H1 (cell line): Measurements from ENCODE around the gene ABCA1. TPM values are rescaled to one million over a fixed set of nuclear protein-coding genes. Genes with fewer than 3 reads are reported as not detected.

Experiments used
- CTCF ChIA-PET: fragments of 300-600 bp; sonication (Branson Sonifier 250); formaldehyde crosslinking; loops from one replicate; lab custom pipeline; 2021; ENCODE audit not compliant: partially characterized antibody; lab: Charles Lee
- POLR2A ChIA-PET: fragments of 300-600 bp; sonication (Branson Sonifier 250); formaldehyde crosslinking; loops from one replicate; lab custom pipeline; 2021; ENCODE audit warnings: inconsistent platforms; ENCODE audit not compliant: partially characterized antibody; lab: Charles Lee
- DNase-seq, 2 experiments: peaks; one replicate each; pipeline versions ENCODE4 v3.0.0 to v3.0.0-alpha.2; 2010 to 2022; ENCODE audit warnings: low spot score in 2 of 2, low read depth in 1 of 2, mixed read lengths in 1 of 2
- FAIRE-seq: peaks from 2 replicates; lab custom pipeline; 2011; peaks lifted over from hg19 to GRCh38; lab: Jason Lieb, UNC
- H2AFZ ChIP-seq: 2 replicates; pipeline ENCODE4 v1.8.1; 2012; ENCODE audit warnings: low read length, inconsistent platforms
- H2AK5ac ChIP-seq: 2 replicates; pipeline ENCODE4 v1.6.1; 2013; ENCODE audit warnings: low read depth, low read length
- H2BK120ac ChIP-seq: replicated peaks from 2 replicates; pipeline ENCODE3; 2013; ENCODE audit warnings: low read depth, low read length, inconsistent platforms
- H2BK12ac ChIP-seq: 2 replicates; pipeline ENCODE4 v1.6.1; 2013; ENCODE audit warnings: low read depth, low read length
- H2BK15ac ChIP-seq: 2 replicates; pipeline ENCODE4 v1.6.1; 2013; ENCODE audit warnings: low read length
- H2BK20ac ChIP-seq: 2 replicates; pipeline ENCODE4 v1.6.1; 2013; ENCODE audit warnings: low read length
- H2BK5ac ChIP-seq: 2 replicates; pipeline ENCODE4 v1.6.1; 2013; ENCODE audit warnings: low read depth, low read length
- H3K14ac ChIP-seq: 2 replicates; pipeline ENCODE4 v1.6.1; 2013; ENCODE audit warnings: inconsistent platforms; ENCODE audit not compliant: insufficient read length
- H3K18ac ChIP-seq: 2 replicates; pipeline ENCODE4 v1.6.1; 2013; ENCODE audit warnings: low read length; ENCODE audit errors: extremely low read depth
- H3K23ac ChIP-seq: 2 replicates; pipeline ENCODE4 v1.6.1; 2013; ENCODE audit warnings: inconsistent platforms; ENCODE audit not compliant: insufficient read length
- H3K23me2 ChIP-seq: 2 replicates; pipeline ENCODE4 v1.6.1; 2013; ENCODE audit warnings: low read depth, low read length
- H3K27ac ChIP-seq: 2 replicates; pipeline ENCODE4 v1.6.1; 2011; ENCODE audit warnings: low read depth, low read length, inconsistent platforms
- H3K27me3 ChIP-seq, 4 experiments: replicated peaks in 1 of 4; 1 replicate in 1 of 4; 2 replicates in 3 of 4; pipeline versions ENCODE4 v1.6.1 to v1.8.1; 2011 to 2013; ENCODE audit warnings: low read length in 3 of 4, mild to moderate bottlenecking in 3 of 4, inconsistent platforms in 2 of 4, mixed read lengths in 2 of 4, moderate library complexity in 1 of 4; ENCODE audit not compliant: control insufficient read depth in 3 of 4, insufficient read depth in 3 of 4; ENCODE audit errors: extremely low read depth in 1 of 4
- H3K36me3 ChIP-seq, 4 experiments: 2 replicates each; pipeline versions ENCODE4 v1.6.1 to v1.8.1; 2011 to 2013; ENCODE audit warnings: mild to moderate bottlenecking in 4 of 4, low read length in 3 of 4, moderate library complexity in 2 of 4, control low read depth in 1 of 4, inconsistent platforms in 1 of 4; ENCODE audit not compliant: insufficient read depth in 4 of 4, control insufficient read depth in 2 of 4
- H3K4ac ChIP-seq: replicated peaks from 2 replicates; pipeline ENCODE3; 2013; ENCODE audit warnings: low read length, low read depth, mixed read lengths, inconsistent platforms; ENCODE audit not compliant: insufficient read length
- H3K4me1 ChIP-seq, 4 experiments: replicated peaks in 1 of 4; 1 replicate in 1 of 4; 2 replicates in 3 of 4; pipeline versions ENCODE4 v1.6.1 to v1.8.1; 2011 to 2013; ENCODE audit warnings: low read length in 3 of 4, inconsistent platforms in 2 of 4, mixed read lengths in 1 of 4; ENCODE audit not compliant: insufficient read depth in 4 of 4, control insufficient read depth in 3 of 4
- H3K4me2 ChIP-seq, 2 experiments: 2 replicates each; pipeline versions ENCODE4 v1.6.1 to v1.8.1; 2011 to 2013; ENCODE audit warnings: low read depth in 2 of 2, low read length in 2 of 2, control low read depth in 1 of 2, inconsistent platforms in 1 of 2, mild to moderate bottlenecking in 1 of 2; ENCODE audit not compliant: insufficient read depth in 1 of 2
- H3K4me3 ChIP-seq, 4 experiments: fragments of 200-600, 300-600 bp in 1 of 4; sonication (generic), shearing (Covaris generic), sonication (Bioruptor Twin) in 1 of 4; 2 replicates each; pipeline versions ENCODE4 v1.5.1 to v1.8.1; 2011 to 2016; ENCODE audit warnings: low read length in 4 of 4, low read depth in 3 of 4, control low read depth in 2 of 4, inconsistent platforms in 2 of 4, mild to moderate bottlenecking in 2 of 4, mixed read lengths in 1 of 4, moderate library complexity in 1 of 4; ENCODE audit not compliant: insufficient read depth in 2 of 4; ENCODE audit errors: extremely low read depth in 1 of 4
- H3K56ac ChIP-seq: replicated peaks from 2 replicates; pipeline ENCODE3; 2013; ENCODE audit warnings: low read depth, mild to moderate bottlenecking, mixed read lengths, low read length, inconsistent platforms; ENCODE audit not compliant: insufficient read length
- H3K79me1 ChIP-seq: 2 replicates; pipeline ENCODE4 v1.6.1; 2013; ENCODE audit warnings: low read depth, low read length, control low read depth
- H3K79me2 ChIP-seq, 2 experiments: 2 replicates each; pipeline versions ENCODE4 v1.6.1 to v1.8.1; 2012 to 2013; ENCODE audit warnings: low read length in 2 of 2, mild to moderate bottlenecking in 2 of 2, inconsistent platforms in 1 of 2; ENCODE audit not compliant: insufficient read depth in 2 of 2, control insufficient read depth in 1 of 2
- H3K9ac ChIP-seq, 4 experiments: replicated peaks in 1 of 4; 1 replicate in 1 of 4; 2 replicates in 3 of 4; pipeline versions ENCODE4 v1.6.1 to v1.8.1; 2011 to 2013; ENCODE audit warnings: low read depth in 3 of 4, low read length in 3 of 4, control low read depth in 2 of 4, mild to moderate bottlenecking in 2 of 4, moderate library complexity in 2 of 4, inconsistent platforms in 1 of 4; ENCODE audit errors: extremely low read depth in 1 of 4
- H3K9me3 ChIP-seq, 2 experiments: 2 replicates each; pipeline versions ENCODE4 v1.6.1 to v1.8.1; 2012 to 2013; ENCODE audit warnings: mild to moderate bottlenecking in 2 of 2, moderate library complexity in 2 of 2, control low read depth in 1 of 2, inconsistent platforms in 1 of 2, low read depth in 1 of 2, low read length in 1 of 2, mixed read lengths in 1 of 2; ENCODE audit not compliant: insufficient read depth in 2 of 2
- H4K20me1 ChIP-seq, 2 experiments: replicated peaks in 1 of 2; 2 replicates each; pipeline versions ENCODE3 to v1.8.1; 2011 to 2013; ENCODE audit warnings: inconsistent platforms in 2 of 2, low read length in 2 of 2, mild to moderate bottlenecking in 1 of 2; ENCODE audit not compliant: insufficient read depth in 2 of 2, control insufficient read depth in 1 of 2
- H4K5ac ChIP-seq: 2 replicates; pipeline ENCODE4 v1.6.1; 2013; ENCODE audit warnings: low read length, low read depth, mixed read lengths, inconsistent platforms; ENCODE audit not compliant: insufficient read length
- H4K8ac ChIP-seq: 2 replicates; pipeline ENCODE4 v1.8.0; 2013; ENCODE audit warnings: mild to moderate bottlenecking, moderate library complexity, low read length, inconsistent platforms; ENCODE audit not compliant: insufficient read depth; ENCODE audit errors: extremely low read depth
- H4K91ac ChIP-seq: replicated peaks from 2 replicates; pipeline ENCODE3; 2013; ENCODE audit warnings: low read length, mixed read lengths, inconsistent platforms; ENCODE audit not compliant: insufficient read length
- CHD1 ChIP-seq: IDR thresholded peaks from 2 replicates; pipeline ENCODE4 v1.6.1; 2012; ENCODE audit warnings: low read depth, low read length, improper control_type of control experiment
- EGR1 ChIP-seq: IDR thresholded peaks from 2 replicates; pipeline ENCODE4 v1.6.1; 2011; ENCODE audit warnings: low read depth, low read length, borderline replicate concordance
- GABPA ChIP-seq: IDR thresholded peaks from 2 replicates; pipeline ENCODE4 v1.6.1; 2011; ENCODE audit warnings: mild to moderate bottlenecking, low read length, moderate library complexity, borderline replicate concordance; ENCODE audit not compliant: insufficient read depth
- POLR2A ChIP-seq, 2 experiments: IDR thresholded peaks; 1 replicate in 1 of 2; 2 replicates in 1 of 2; pipeline ENCODE4 v1.6.1; 2011; ENCODE audit warnings: low read depth in 2 of 2, low read length in 2 of 2, mild to moderate bottlenecking in 2 of 2; ENCODE audit errors: control extremely low read depth in 1 of 2
- POLR2AphosphoS5 ChIP-seq: IDR thresholded peaks from 2 replicates; pipeline ENCODE4 v1.6.1; 2011; ENCODE audit warnings: low read depth, low read length
- RAD21 ChIP-seq, 2 experiments: IDR thresholded peaks in 1 of 2; conservative IDR thresholded peaks in 1 of 2; 2 replicates each; pipeline ENCODE4 v1.6.1; 2011; ENCODE audit warnings: low read depth in 2 of 2, low read length in 2 of 2, improper control_type of control experiment in 1 of 2, inconsistent platforms in 1 of 2, mild to moderate bottlenecking in 1 of 2, moderate library complexity in 1 of 2
- SIN3A ChIP-seq, 2 experiments: IDR thresholded peaks in 1 of 2; conservative IDR thresholded peaks in 1 of 2; 2 replicates each; pipeline ENCODE4 v1.6.1; 2011 to 2012; ENCODE audit warnings: low read length in 2 of 2, improper control_type of control experiment in 1 of 2, low read depth in 1 of 2, mild to moderate bottlenecking in 1 of 2
- SP4 ChIP-seq: IDR thresholded peaks from 2 replicates; pipeline ENCODE4 v1.6.1; 2012; ENCODE audit warnings: low read length, inconsistent platforms
- USF2 ChIP-seq: IDR thresholded peaks from 2 replicates; pipeline ENCODE4 v1.6.1; 2011; ENCODE audit warnings: low read length, improper control_type of control experiment
- ZNF274 ChIP-seq: IDR thresholded peaks from 2 replicates; pipeline ENCODE4 v1.7.0; 2012; ENCODE audit warnings: low read length, borderline replicate concordance; ENCODE audit errors: extremely low read depth
- WGBS, 2 experiments: shearing (Covaris generic) in 1 of 2; methylation state at CpG; one replicate each; pipeline versions ENCODE4 v1.1.6 to v1.1.7; 2013 to 2015; ENCODE audit warnings: low lambda C conversion rate in 2 of 2, mixed read lengths in 2 of 2, inconsistent platforms in 1 of 2, low coverage in 1 of 2, missing lambda C conversion rate in 1 of 2; ENCODE audit not compliant: insufficient replicate concordance in 2 of 2, insufficient coverage in 1 of 2, insufficient read length in 1 of 2; ENCODE audit errors: extremely low coverage in 1 of 2, missing lambda C conversion rate in 1 of 2; 5-methylcytosine and 5-hydroxymethylcytosine counted together
- polyA plus RNA-seq, 7 experiments: library from polyadenylated mRNA; depleted of rRNA in 3 of 7; stranded (reverse) in 5 of 7; unstranded in 2 of 7; fragments of >200 nt in 5 of 7; fragments of 200-250 nt in 2 of 7; gene quantifications; 1 replicate in 5 of 7; 2 replicates in 1 of 7; 4 replicates in 1 of 7; pipeline versions ENCODE4 v1.2.1 to v1.2.3, GENCODE V29; 2011 to 2013; ENCODE audit warnings: missing spikeins in 2 of 7, mixed read lengths in 2 of 7
- total RNA-seq: library from RNA; stranded (reverse); fragmentation: NEBNext Ultra II Directional; extraction: Animal tissue kit (Norgen Biotek cat#: 25700); gene quantifications from 2 replicates; pipeline ENCODE4 v1.2.1, GENCODE V29; 2021
- TF ChIP-seq, protein P1 (sequence below): IDR thresholded peaks from 2 replicates; pipeline ENCODE4 v1.6.1; 2012; ENCODE audit warnings: inconsistent platforms

ABCA1 gene
- total and polyA plus RNA-seq, 2 of the 8 experiments (the other 6 are each of a cell fraction or from before 2014, with no cell fraction given) = 6.9 to 7.8 TPM

- peak; percentile 87 for FAIRE-seq
- WGBS, 2 experiments = 46% methylated on average over 7 of the region's 7 CpGs; no CpG with 5 or more reads in 1 of the 2 experiments
- no peak for TF ChIP-seq SP4
- TF ChIP-seq USF2 = no peak
- no peak for TF ChIP-seq GABPA
- TF ChIP-seq POLR2AphosphoS5 = no peak
- no peak for TF ChIP-seq EGR1
- TF ChIP-seq CHD1 = no peak
- TF ChIP-seq RAD21 (IDR thresholded peaks at IDR 0.05 in 1 of 2, conservative IDR thresholded peaks at IDR 0.05 in 1 of 2; ENCODE audit: low read depth in 2 of 2, low read length in 2 of 2) = peak; percentile 86 to 87
- TF ChIP-seq ZNF274 = no peak
- TF ChIP-seq, protein P1, sequence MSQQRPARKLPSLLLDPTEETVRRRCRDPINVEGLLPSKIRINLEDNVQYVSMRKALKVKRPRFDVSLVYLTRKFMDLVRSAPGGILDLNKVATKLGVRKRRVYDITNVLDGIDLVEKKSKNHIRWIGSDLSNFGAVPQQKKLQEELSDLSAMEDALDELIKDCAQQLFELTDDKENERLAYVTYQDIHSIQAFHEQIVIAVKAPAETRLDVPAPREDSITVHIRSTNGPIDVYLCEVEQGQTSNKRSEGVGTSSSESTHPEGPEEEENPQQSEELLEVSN = no peak
- no peak for TF ChIP-seq SIN3A (conservative IDR thresholded peaks at IDR 0.05 in 1 of 2, IDR thresholded peaks at IDR 0.05 in 1 of 2; ENCODE audit: low read depth in 1 of 2, low read length in 2 of 2)
- no peak for TF ChIP-seq POLR2A (IDR thresholded peaks at IDR 0.05; ENCODE audit: control extremely low read depth in 1 of 2, low read depth in 2 of 2, low read length in 2 of 2)
Measured at GRCh38 chr9:104743376-104743985, 184.5 kb downstream of the ABCA1 start.

More at GRCh38 chr9:104743376-104743985, 184.5 kb downstream of the ABCA1 start:
- no peak overlapping the region for H3K4ac ChIP-seq
- no peak overlapping the region for H2BK5ac ChIP-seq
- no peak overlapping the region for H3K27ac ChIP-seq
- CTCF ChIA-PET = interaction anchor here (0.7 to 1.5 kb wide), 6 partner anchors 63 to 973 kb away, joined by 3 to 6 read pairs (median 3); no protein-coding TSS in a partner anchor
- H3K23ac ChIP-seq = no peak overlapping the region
- no peak overlapping the region for H3K4me3 ChIP-seq
- H4K5ac ChIP-seq = no peak overlapping the region
- peaks cover 7% of the 10 kb centered on the region; the same call in 1 of the 2 replicates for H3K23me2 ChIP-seq
- no peak overlapping the region for H2AK5ac ChIP-seq
- POLR2A ChIA-PET = interaction anchor here (0.9 kb wide), 1 partner anchor 20 kb away, joined by 3 read pairs; the partner anchor contains the start of gene NIPSNAP3B
- no peaks in the 10 kb centered on the region for H3K79me2 ChIP-seq
- H3K27me3 ChIP-seq = no peaks in the 10 kb centered on the region
- H2BK20ac ChIP-seq = no peak overlapping the region
- no peak overlapping the region for H2BK15ac ChIP-seq
- no peak overlapping the region for H3K4me2 ChIP-seq
- no peak overlapping the region for H3K56ac ChIP-seq
- no peaks in the 10 kb centered on the region for H3K36me3 ChIP-seq
- no peak overlapping the region for H3K14ac ChIP-seq
- no peaks in the 10 kb centered on the region for H4K20me1 ChIP-seq
- no peak overlapping the region for H4K8ac ChIP-seq
- no peak overlapping the region for H2BK120ac ChIP-seq
- H3K9me3 ChIP-seq = no peaks in the 10 kb centered on the region
- DNase-seq = no peak
- H4K91ac ChIP-seq = no peak overlapping the region
- H2AFZ ChIP-seq = no peak overlapping the region
- no peak overlapping the region for H3K18ac ChIP-seq
- H2BK12ac ChIP-seq = no peak overlapping the region
- H3K9ac ChIP-seq = no peak overlapping the region
- no peaks in the 10 kb centered on the region; a peak in 4 of 7 replicates for H3K4me1 ChIP-seq
- no peaks in the 10 kb centered on the region for H3K79me1 ChIP-seq
